Left colon (tissue), 2 donors: ENCODE results near the gene TRIP6. TPM values are rescaled to one million over a fixed set of nuclear protein-coding genes. Genes with fewer than 3 reads are reported as not detected.

Source experiments
- ATAC-seq: fragments of 200-7000 bp; cut with Tn5 transposase; one replicate; pipeline ENCODE4 v1.9.1; 2020; ENCODE audit warnings: mild to moderate bottlenecking, moderate library complexity
- DNase-seq, 2 donors: peaks; one replicate each; pipeline ENCODE4 v3.0.0-alpha.2; 2020
- intact Hi-C, 2 donors: fragments of 100-400 bp; cut with DNase I in 1 of 2; cut with micrococcal nuclease in 1 of 2; formaldehyde crosslinking; loops; one replicate each; pipeline versions ENCODE4 v1.11.2 to v1.14.0; 2022; cut with DNase I, micrococcal nuclease
- total RNA-seq, 2 donors: library from RNA; stranded (reverse); fragmentation: NEBNext Ultra II Directional; extraction: Animal tissue kit (Norgen Biotek cat#: 25700); gene quantifications; one replicate each; pipeline ENCODE4 v1.2.1, GENCODE V29; 2021
- donor health status: DM: no; HTN: no; CAD: no.
- donor health status: DM: yes; HTN: yes; CAD: no.

TRIP6 gene
- total RNA-seq, 2 donors from 2014 or later: 18.6 to 21.4 TPM

GRCh38 chr7:100865372-100865911 lies 1.7 kb upstream of the TRIP6 start:
- intact Hi-C loops: no loop called here
- ATAC-seq (no peak), DNase-seq (no peak)

- DNase-seq (peak; percentile 88 to 89), ATAC-seq (peak; percentile 83)
- intact Hi-C loops: no loop called here
Measured at GRCh38 chr7:100865938-100866728, 1.1 kb upstream of the TRIP6 start.

- DNase-seq (no peak), ATAC-seq (no peak)
- intact Hi-C loops: no loop called here
Measured at GRCh38 chr7:100866729-100867039, 503 bp upstream of the TRIP6 start.

- ATAC-seq (peak; percentile 7), DNase-seq (peak in 1 of 2 donors; percentile 39)
- intact Hi-C loops: no loop called here
Measured at GRCh38 chr7:100867776-100868485, 744 bp downstream of the TRIP6 start.

GRCh38 chr7:100873599-100874299 lies 6.6 kb downstream of the TRIP6 start:
- intact Hi-C loops: no loop called here
- ATAC-seq (no peak), DNase-seq (no peak)

- DNase-seq (no peak), ATAC-seq (no peak)
- intact Hi-C loops: no loop called here
Measured at GRCh38 chr7:100874300-100874576, 7.1 kb downstream of the TRIP6 start.

DNA sequence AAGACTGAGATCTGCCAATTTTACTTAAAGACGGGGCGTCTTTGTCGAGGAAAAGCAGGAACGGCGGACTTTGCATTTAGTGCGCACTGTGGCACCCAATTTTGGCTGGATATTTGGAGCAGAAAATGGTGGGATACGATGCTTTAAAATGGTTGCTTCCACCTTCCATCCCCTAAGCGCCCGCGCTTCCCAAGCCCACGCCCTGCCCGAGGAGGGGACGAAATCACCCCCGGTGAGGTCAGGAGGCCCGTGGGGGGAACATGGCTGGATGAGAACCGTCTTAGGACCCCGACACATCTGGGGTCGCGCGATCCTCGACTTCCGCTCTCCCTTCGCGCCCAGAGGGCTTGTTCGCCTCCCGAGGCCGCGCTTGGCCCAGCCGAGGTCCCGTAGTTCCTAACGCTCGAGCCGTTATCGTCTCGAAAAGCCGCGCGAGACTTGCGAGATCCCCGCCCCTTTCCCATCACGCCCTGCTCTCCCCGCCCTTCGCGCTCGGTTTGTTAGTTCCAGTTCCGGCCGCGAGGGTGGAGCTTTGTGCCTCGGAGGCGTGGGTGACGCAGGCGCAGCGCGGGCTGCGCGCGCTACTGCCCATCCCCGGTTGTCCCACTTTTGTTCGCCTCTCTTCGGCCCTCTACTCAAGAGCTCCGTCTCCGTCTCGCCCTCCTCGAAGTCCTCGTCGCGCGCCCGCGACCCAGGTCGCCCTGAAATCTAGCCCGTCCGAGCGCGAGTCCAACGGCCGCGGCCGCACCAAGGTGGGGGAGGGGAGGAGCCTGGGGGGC lies 7.6 kb downstream of the TRIP6 start, which contains the start of gene SRRT:
Gene SRRT (plus strand): TSS at position 527 of the 779 bp plus-strand sequence. CDS start 488 bp downstream, outside the sequence.
- DNase-seq (peak; percentile 98 to 99), ATAC-seq (peak; percentile 95)
- intact Hi-C loops: no loop called here

GRCh38 chr7:100875356-100875751 lies 8.2 kb downstream of the TRIP6 start:
- intact Hi-C loops: no loop called here
- no peak for DNase-seq
- peak; percentile 51 for ATAC-seq

GRCh38 chr7:100878013-100878412 lies 10.8 kb downstream of the TRIP6 start:
- DNase-seq: no peak
- intact Hi-C loops: no loop called here
- no peak for ATAC-seq

DNA sequence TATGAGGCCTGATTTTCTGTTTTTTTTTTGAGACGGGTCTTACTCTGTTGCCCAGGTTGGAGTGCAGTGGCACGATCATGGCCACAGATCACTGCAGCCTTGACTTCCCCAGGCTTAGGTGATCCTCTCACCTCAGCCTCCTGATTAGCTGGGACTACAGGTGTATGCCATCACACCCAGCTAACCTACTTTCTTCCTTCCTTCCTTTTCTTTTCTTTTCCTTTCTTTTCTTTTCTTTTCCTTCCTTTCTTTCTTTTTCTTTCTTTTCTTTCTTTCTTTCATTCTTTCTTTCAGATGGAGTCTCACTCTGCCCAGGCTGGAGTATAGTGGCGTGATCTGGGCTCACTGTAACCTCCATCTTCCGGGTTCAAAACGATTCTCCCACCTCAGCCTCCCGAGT lies 11.5 kb downstream of the TRIP6 start:
- DNase-seq (no peak), ATAC-seq (no peak)
- intact Hi-C loops: no loop called here

DNA sequence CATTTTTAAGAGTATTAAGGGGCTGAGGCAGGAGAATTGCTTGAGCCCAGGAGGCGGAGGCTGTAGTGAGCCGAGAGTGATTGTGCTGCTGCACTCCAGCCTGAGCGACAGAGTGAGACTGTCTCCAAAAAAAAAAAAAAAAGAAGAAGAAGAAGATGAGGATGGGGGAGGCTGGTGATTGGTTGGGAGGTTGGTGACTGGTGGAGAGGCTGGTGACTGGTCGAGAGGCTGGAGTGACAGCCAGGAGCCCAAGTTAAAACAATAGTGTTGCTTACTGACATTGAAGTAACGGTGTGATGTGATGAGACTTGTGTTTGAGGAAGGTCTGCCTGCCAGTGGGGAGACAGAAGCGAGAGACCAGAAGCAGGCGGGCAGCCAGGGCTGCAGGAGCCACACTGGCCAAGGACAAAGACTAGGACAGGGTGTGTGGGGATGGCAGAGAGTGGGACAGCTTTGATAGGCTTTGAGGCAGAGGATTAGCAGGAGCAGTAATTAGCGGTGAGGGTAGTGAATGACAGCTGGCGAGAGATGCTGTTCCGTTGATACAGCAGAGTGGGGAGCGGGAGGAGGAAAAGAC lies 12.6 kb downstream of the TRIP6 start:
- ATAC-seq: no peak
- DNase-seq: no peak
- intact Hi-C loops: no loop called here

DNA sequence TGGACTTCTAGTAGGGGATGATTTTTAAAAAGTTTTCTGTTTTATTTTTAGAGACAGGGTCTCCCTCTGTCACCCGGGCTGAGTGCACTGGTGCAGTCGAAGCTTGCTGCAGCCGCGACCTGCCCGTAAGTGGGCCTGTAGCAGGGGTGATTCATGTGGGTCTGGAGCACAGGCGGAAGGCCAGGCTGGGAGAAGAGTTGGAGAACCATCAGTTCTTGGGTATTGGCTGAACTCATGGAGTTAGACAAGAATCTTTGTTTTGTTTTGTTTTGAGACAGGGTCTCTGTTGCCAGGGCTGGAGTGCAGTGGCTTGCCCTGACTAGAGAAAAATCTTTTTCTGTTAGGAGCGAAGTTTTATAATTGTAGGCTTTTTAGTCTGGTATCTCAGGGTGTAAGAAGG lies 13.5 kb downstream of the TRIP6 start:
- ATAC-seq (no peak), DNase-seq (no peak)
- intact Hi-C loops: no loop called here

GRCh38 chr7:100881136-100881535 lies 13.9 kb downstream of the TRIP6 start:
- DNase-seq (no peak), ATAC-seq (no peak)
- intact Hi-C loops: no loop called here

- ATAC-seq: no peak
- intact Hi-C loops: no loop called here
- no peak for DNase-seq
Measured at GRCh38 chr7:100882201-100882600, 15.0 kb downstream of the TRIP6 start.

- DNase-seq (no peak), ATAC-seq (no peak)
- intact Hi-C loops: no loop called here
Measured at GRCh38 chr7:100882785-100883526, 15.8 kb downstream of the TRIP6 start.

GRCh38 chr7:100884736-100885439 lies 17.7 kb downstream of the TRIP6 start:
- no peak for ATAC-seq
- no peak for DNase-seq
- intact Hi-C loops: no loop called here

DNA sequence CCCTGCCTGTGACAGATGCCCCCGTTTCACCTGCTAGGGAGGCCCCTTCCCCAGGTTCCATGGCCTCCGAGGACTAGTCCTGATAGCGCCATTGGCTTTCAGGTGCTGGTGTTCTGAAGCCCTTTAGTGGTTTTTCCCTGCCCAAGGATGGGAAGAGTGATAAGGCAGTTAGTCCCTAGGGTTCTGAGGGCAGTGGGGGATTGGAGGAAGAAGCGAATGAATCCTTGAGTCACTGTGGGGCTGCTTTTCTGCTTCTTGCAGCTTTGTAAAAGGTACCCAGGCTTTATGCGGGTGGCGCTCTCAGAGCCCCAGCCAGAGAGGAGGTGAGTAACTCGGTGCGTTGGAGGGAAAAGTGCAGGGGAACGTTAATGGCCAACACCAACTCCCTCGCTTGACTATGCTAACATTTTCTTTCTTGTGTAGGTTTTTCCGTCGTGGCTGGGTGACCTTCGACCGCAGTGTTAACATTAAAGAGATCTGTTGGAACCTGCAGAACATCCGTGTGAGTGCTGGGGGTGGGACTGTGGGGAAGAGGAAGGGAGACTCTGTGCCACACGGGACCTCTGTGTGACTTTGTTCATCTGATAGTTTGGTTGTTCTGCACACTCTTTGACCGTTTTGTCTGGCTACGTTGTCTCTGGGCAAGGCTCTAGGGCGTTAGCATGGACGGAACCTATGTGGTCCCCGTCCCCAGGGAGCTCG lies 18.4 kb downstream of the TRIP6 start:
- DNase-seq: no peak
- no peak for ATAC-seq
- intact Hi-C loops: no loop called here
